Vagina (tissue), 2 donors: ENCODE results near the gene NAMPT. TPM values are rescaled to one million over a fixed set of nuclear protein-coding genes. Genes with fewer than 3 reads are reported as not detected.
A peak's percentile ranks its signal among the peaks of the same experiment; 100 is the strongest.

ENCODE experiments used
- DNase-seq, 2 donors: peaks; one replicate each; pipeline ENCODE4 v3.0.0-alpha.2; 2017; ENCODE audit errors: extremely low spot score in 2 of 2
- H3K27ac ChIP-seq: fragments of 200-600 bp; sonication (generic); one replicate; pipeline ENCODE4 v1.5.1; 2019
- H3K27me3 ChIP-seq: fragments of 200-600 bp; sonication (generic); one replicate; pipeline ENCODE4 v1.5.1; 2019
- H3K36me3 ChIP-seq, 2 donors: fragments of 200-600 bp; sonication (generic); one replicate each; pipeline ENCODE4 v1.5.1; 2017 to 2019
- H3K4me1 ChIP-seq: fragments of 200-600 bp; sonication (generic); one replicate; pipeline ENCODE4 v1.5.1; 2019
- H3K4me3 ChIP-seq, 2 donors: fragments of 200-600 bp; sonication (generic); 1 replicate in 1 of 2; 2 replicates in 1 of 2; pipeline ENCODE4 v1.5.1; 2016 to 2019
- H3K9me3 ChIP-seq: fragments of 200-600 bp; sonication (generic); one replicate; pipeline ENCODE4 v1.5.1; 2019
- POLR2A ChIP-seq, 2 donors: fragments of 450-650 bp; IDR thresholded peaks; one replicate each; pipeline ENCODE4 v1.6.1; 2017; ENCODE audit warnings: antibody characterized with exemption in 2 of 2, mild to moderate bottlenecking in 2 of 2, moderate library complexity in 2 of 2
- POLR2AphosphoS5 ChIP-seq, 2 donors: sonication (generic); formaldehyde crosslinking; IDR thresholded peaks; one replicate each; pipeline ENCODE4 v1.9.0; 2017; ENCODE audit warnings: antibody characterized with exemption in 2 of 2, mild to moderate bottlenecking in 2 of 2, low read depth in 1 of 2; ENCODE audit not compliant: insufficient read depth in 1 of 2
- intact Hi-C: fragments of 100-400 bp; cut with DNase I; formaldehyde crosslinking; loops from one replicate; pipeline ENCODE4 v1.15.1; 2023
- total RNA-seq: library from RNA; depleted of rRNA; stranded (reverse); fragments of >200 nt; gene quantifications from one replicate; pipeline ENCODE4 v1.2.3, GENCODE V29; 2016
- TF ChIP-seq, protein P1 (sequence below), 3 experiments: fragments of 450-650 bp in 2 of 3; fragments of 200-600 bp in 1 of 3; sonication (generic) in 1 of 3; IDR thresholded peaks; one replicate each; pipeline ENCODE4 v1.5.1; 2017 to 2019; ENCODE audit warnings: antibody characterized with exemption in 3 of 3, mild to moderate bottlenecking in 2 of 3, moderate library complexity in 2 of 3

Gene NAMPT
- total RNA-seq, 1 donor from 2014 or later: 400 TPM

DNA sequence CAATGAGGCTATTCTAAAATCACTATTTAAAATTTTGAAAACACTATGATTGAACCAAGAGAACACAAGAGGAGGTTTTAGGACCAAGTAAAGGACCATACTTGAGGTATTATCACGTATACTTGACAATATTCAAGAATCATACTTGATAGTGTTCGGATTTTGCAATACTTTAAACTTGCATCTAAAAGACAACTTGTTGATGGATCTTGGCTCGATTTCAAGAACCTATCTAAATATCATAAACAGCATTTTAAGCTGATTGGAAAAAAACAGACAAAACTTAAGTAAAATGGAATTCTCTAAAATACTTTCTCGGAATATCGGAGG lies 1.3 kb downstream of the NAMPT start:
- Histone ChIP-seq H3K27ac (peak overlapping the region; percentile 98), H3K36me3 (no peaks in the 10 kb centered on the region), H3K27me3 (no peaks in the 10 kb centered on the region), H3K9me3 (no peaks in the 10 kb centered on the region), H3K4me1 (peaks cover 48% of the 10 kb centered on the region), H3K4me3 (peak overlapping the region; percentile 82 to 87)
- TF ChIP-seq, protein P1, sequence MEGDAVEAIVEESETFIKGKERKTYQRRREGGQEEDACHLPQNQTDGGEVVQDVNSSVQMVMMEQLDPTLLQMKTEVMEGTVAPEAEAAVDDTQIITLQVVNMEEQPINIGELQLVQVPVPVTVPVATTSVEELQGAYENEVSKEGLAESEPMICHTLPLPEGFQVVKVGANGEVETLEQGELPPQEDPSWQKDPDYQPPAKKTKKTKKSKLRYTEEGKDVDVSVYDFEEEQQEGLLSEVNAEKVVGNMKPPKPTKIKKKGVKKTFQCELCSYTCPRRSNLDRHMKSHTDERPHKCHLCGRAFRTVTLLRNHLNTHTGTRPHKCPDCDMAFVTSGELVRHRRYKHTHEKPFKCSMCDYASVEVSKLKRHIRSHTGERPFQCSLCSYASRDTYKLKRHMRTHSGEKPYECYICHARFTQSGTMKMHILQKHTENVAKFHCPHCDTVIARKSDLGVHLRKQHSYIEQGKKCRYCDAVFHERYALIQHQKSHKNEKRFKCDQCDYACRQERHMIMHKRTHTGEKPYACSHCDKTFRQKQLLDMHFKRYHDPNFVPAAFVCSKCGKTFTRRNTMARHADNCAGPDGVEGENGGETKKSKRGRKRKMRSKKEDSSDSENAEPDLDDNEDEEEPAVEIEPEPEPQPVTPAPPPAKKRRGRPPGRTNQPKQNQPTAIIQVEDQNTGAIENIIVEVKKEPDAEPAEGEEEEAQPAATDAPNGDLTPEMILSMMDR (IDR thresholded peaks at IDR 0.05): no peak
- TF ChIP-seq POLR2A (IDR thresholded peaks at IDR 0.05): no peak
- no peak for TF ChIP-seq POLR2AphosphoS5 (IDR thresholded peaks at IDR 0.05; ENCODE audit: insufficient read depth in 1 of 2, low read depth in 1 of 2)
- intact Hi-C loops: no loop called here
- no peak for DNase-seq

DNA sequence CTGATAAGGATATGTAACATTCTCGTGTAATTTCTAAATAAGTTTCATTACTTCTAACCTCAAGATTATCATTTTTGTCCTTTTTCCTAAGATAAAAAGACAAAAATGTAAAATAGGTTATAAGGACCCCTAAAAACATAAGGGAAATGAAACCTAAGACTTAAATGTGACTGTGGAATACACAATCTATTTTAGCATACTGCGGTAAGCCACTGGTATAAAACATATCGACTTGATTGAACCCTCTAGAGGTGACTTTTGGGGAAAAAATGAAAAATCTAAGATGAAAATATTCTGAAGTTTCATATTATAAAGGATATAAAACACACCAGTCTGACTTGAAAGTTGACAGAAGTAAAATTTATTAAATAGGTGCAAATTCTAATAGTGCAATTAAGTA lies 1.9 kb downstream of the NAMPT start:
- Histone ChIP-seq H3K27me3 (no peaks in the 10 kb centered on the region), H3K27ac (peak overlapping the region; percentile 98), H3K4me3 (peak overlapping the region; percentile 11 to 82), H3K4me1 (peaks cover 54% of the 10 kb centered on the region), H3K9me3 (no peaks in the 10 kb centered on the region), H3K36me3 (no peaks in the 10 kb centered on the region)
- DNase-seq: no peak
- intact Hi-C loops: no loop called here
- TF ChIP-seq, protein P1 (IDR thresholded peaks at IDR 0.05): no peak
- TF ChIP-seq POLR2AphosphoS5 (IDR thresholded peaks at IDR 0.05; ENCODE audit: insufficient read depth in 1 of 2, low read depth in 1 of 2) (no peak), POLR2A (IDR thresholded peaks at IDR 0.05) (no peak)

DNA sequence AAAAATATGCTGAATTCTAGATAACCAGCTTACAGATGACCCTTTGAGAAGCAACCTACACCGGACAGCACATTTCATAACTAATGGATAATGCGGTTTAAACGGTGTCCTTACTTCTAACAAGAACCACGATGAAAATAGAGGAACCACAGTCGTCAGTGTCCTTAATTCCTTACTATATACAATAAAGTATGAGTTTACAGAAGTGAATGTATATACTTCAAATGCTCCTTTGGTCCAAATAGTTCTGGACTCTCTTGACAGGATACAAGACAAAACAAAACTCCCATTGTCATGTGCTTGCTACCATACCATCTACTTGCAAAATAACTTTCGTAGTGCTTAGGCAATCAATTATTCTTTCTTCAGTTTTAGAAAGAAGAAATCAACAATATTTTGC lies 2.4 kb downstream of the NAMPT start:
- H3K27ac ChIP-seq: no peak overlapping the region
- intact Hi-C loops: no loop called here
- no peaks in the 10 kb centered on the region for H3K27me3 ChIP-seq
- no peaks in the 10 kb centered on the region for H3K36me3 ChIP-seq
- H3K4me3 ChIP-seq: peak overlapping the region; percentile 11 to 82
- DNase-seq: no peak
- H3K4me1 ChIP-seq: peaks cover 58% of the 10 kb centered on the region
- TF ChIP-seq POLR2AphosphoS5 (IDR thresholded peaks at IDR 0.05; ENCODE audit: insufficient read depth in 1 of 2, low read depth in 1 of 2): no peak
- TF ChIP-seq, protein P1 (IDR thresholded peaks at IDR 0.05): no peak
- TF ChIP-seq POLR2A (IDR thresholded peaks at IDR 0.05): no peak
- H3K9me3 ChIP-seq: no peaks in the 10 kb centered on the region

DNA sequence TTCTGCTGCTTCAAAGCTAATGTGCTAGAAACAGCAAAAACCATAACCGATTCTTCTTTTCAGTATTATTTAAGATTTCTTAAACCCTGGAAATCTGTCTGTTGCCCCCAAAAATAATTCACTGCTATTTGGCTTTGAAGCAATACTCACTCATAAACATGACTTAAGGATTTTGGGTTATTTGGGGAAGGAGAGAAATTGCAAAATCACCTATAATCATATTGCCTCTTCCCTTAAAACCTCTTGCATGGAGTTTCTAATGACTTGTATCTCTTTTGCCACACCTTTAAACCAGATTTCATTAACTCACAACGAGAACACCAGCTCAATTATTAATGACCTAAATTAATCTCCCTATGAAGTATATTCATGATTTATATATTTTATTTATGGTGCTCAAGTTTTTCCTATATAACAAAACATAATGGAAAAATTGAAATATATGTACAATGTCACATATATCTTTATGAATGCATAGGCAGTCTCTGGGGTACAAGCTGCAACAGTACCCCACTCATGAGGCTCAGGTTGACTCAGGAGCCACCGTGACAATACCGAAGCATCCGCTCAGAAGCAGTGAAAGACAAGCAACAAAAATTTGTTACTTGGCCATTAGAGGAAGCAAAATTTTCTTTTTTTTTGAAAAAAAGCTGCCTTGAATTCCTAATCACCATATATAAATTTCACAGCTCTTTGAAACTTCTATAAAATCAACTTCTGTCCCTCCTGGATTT lies 3.0 kb downstream of the NAMPT start:
- H3K9me3 ChIP-seq: no peaks in the 10 kb centered on the region
- peaks cover 58% of the 10 kb centered on the region for H3K4me1 ChIP-seq
- TF ChIP-seq, protein P1 (IDR thresholded peaks at IDR 0.05): no peak
- TF ChIP-seq POLR2A (IDR thresholded peaks at IDR 0.05): no peak
- TF ChIP-seq POLR2AphosphoS5 (IDR thresholded peaks at IDR 0.05; ENCODE audit: insufficient read depth in 1 of 2, low read depth in 1 of 2): no peak
- H3K4me3 ChIP-seq: peak overlapping the region in 1 of 2 donors; percentile 82
- intact Hi-C loops: no loop called here
- no peaks in the 10 kb centered on the region for H3K27me3 ChIP-seq
- peaks cover 0 to 1% of the 10 kb centered on the region in 2 donors for H3K36me3 ChIP-seq
- no peak overlapping the region for H3K27ac ChIP-seq
- no peak for DNase-seq

DNA sequence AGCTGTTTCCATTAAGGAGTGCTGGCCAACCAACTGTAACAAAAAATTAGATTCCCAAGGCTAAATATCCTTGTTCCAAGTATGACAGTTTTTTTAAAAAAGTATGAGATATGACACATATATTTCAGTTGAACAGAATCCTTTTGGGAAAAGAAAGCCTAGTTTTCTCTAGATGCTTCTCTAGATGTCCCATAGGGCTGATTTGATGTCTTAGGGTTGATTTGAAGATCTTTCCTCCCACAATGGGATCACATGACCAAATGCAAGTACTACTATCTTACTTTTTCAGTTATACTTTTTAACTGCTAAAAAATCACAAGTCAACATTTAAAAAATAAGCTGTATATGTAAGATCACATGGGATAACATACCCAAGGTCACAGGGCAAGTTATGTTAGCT lies 3.7 kb downstream of the NAMPT start:
- peaks cover 0 to 7% of the 10 kb centered on the region in 2 donors for H3K36me3 ChIP-seq
- H3K9me3 ChIP-seq: no peaks in the 10 kb centered on the region
- intact Hi-C loops: no loop called here
- no peak overlapping the region for H3K27ac ChIP-seq
- H3K4me1 ChIP-seq: peaks cover 55% of the 10 kb centered on the region
- DNase-seq: no peak
- H3K4me3 ChIP-seq: no peak overlapping the region
- H3K27me3 ChIP-seq: no peaks in the 10 kb centered on the region
- no peak for TF ChIP-seq POLR2AphosphoS5 (IDR thresholded peaks at IDR 0.05; ENCODE audit: insufficient read depth in 1 of 2, low read depth in 1 of 2)
- TF ChIP-seq, protein P1 (IDR thresholded peaks at IDR 0.05): no peak
- no peak for TF ChIP-seq POLR2A (IDR thresholded peaks at IDR 0.05)
